ENCODE results near the gene CFDP1. TPM values are rescaled to one million over a fixed set of nuclear protein-coding genes. Genes with fewer than 3 reads are reported as not detected.
A peak's percentile ranks its signal among the peaks of the same experiment; 100 is the strongest.

CFDP1 gene
- total and polyA plus RNA-seq, 2 of the 13 experiments (the other 11 are each of a cell fraction or from before 2014, with no cell fraction given), result 78.6 to 153 TPM

DNA sequence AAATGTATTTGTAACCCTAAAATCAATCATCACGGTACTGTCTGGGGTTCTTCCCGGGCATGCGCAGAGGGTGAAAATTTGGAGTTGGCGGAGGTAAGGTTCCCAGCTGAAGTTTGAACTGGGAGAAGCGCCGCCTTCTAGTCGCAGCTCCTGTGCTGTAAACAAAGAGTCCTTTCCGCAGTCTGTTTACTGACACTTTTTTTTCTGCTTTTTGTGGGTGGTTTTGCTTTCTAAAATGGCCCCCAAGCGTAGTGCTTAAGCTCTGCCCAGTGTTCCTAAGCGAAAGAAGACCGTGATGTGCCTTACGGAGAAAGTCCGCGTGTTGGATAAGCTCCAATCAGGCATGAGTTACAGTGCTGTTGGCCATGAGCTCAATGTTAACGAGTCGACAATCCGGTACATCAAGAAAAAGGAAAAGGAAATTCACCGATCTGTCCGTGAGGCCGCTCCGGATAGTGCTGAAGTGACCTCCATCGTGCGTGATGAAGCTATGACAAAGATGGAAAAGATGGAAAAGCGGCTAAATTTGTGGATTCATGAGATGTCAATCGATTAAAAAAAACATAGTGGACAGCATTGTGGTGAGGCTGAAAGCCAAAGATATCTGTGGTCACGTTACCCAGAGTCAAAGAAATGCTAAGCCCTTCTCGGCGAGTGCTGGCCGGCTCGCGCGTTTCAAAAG is 570 bp upstream of the CFDP1 start (continued):
- TF ChIP-seq, protein P1, sequence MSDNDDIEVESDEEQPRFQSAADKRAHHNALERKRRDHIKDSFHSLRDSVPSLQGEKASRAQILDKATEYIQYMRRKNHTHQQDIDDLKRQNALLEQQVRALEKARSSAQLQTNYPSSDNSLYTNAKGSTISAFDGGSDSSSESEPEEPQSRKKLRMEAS (IDR thresholded peaks at IDR 0.05), result peak; percentile 94
- TF ChIP-seq WIZ (CRISPR knock-in tag; IDR thresholded peaks at IDR 0.05) (no peak), ZNF3 (CRISPR knock-in tag; IDR thresholded peaks at IDR 0.05) (no peak), ZBTB38 (CRISPR knock-in tag; IDR thresholded peaks at IDR 0.05) (peak; percentile 12; the same call in 1 of the 2 replicates), ZNF234 (CRISPR knock-in tag; conservative IDR thresholded peaks at IDR 0.05) (no peak), HNRNPK (IDR thresholded peaks at IDR 0.05; ENCODE audit: low read depth, low read length, poor library complexity, severe bottlenecking) (no peak), ISL2 (CRISPR knock-in tag; IDR thresholded peaks at IDR 0.05) (peak; percentile 61), MTA3 (CRISPR knock-in tag; IDR thresholded peaks at IDR 0.05) (no peak), FOXP1 (IDR thresholded peaks at IDR 0.05) (0 out of 2 replicates have a peak, but pooled peaks have one; percentile 32), FOXP1 (CRISPR knock-in tag; IDR thresholded peaks at IDR 0.05) (peak; percentile 58; the same call in 1 of the 2 replicates), CREM (IDR thresholded peaks at IDR 0.05) (peak; percentile 67), CREM (CRISPR knock-in tag; IDR thresholded peaks at IDR 0.05) (no peak), PITX1 (CRISPR knock-in tag; IDR thresholded peaks at IDR 0.05) (peak; percentile 15; the same call in 1 of the 2 replicates), BRCA1 (CRISPR knock-in tag; IDR thresholded peaks at IDR 0.05) (no peak; the same call in 1 of the 2 replicates), ZSCAN12 (CRISPR knock-in tag; IDR thresholded peaks at IDR 0.05) (0 out of 2 replicates have a peak, but pooled peaks have one; percentile 49), GZF1 (CRISPR knock-in tag; IDR thresholded peaks at IDR 0.05) (0 out of 2 replicates have a peak, but pooled peaks have one; percentile 52), ZZZ3 (CRISPR knock-in tag; IDR thresholded peaks at IDR 0.05; ENCODE audit: borderline replicate concordance) (peak; percentile 86; the same call in 1 of the 2 replicates), EP300 (IDR thresholded peaks at IDR 0.05; ENCODE audit: low read depth in 2 of 2, low read length in 2 of 2) (no peak), EP300 (CRISPR knock-in tag; IDR thresholded peaks at IDR 0.05; ENCODE audit: borderline replicate concordance) (no peak), ZNF264 (CRISPR knock-in tag; IDR thresholded peaks at IDR 0.05) (peak; percentile 72), YEATS2 (CRISPR knock-in tag; IDR thresholded peaks at IDR 0.05; ENCODE audit: borderline replicate concordance) (peak; percentile 46; the same call in 1 of the 2 replicates), MAFG (CRISPR knock-in tag; IDR thresholded peaks at IDR 0.05) (no peak)
- TF ChIP-seq, protein P2, sequence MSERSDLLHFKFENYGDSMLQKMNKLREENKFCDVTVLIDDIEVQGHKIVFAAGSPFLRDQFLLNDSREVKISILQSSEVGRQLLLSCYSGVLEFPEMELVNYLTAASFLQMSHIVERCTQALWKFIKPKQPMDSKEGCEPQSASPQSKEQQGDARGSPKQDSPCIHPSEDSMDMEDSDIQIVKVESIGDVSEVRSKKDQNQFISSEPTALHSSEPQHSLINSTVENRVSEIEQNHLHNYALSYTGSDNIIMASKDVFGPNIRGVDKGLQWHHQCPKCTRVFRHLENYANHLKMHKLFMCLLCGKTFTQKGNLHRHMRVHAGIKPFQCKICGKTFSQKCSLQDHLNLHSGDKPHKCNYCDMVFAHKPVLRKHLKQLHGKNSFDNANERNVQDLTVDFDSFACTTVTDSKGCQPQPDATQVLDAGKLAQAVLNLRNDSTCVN (CRISPR knock-in tag; IDR thresholded peaks at IDR 0.05; ENCODE audit: borderline replicate concordance), result peak; percentile 43; the same call in 1 of the 2 replicates
- TF ChIP-seq, protein P3, sequence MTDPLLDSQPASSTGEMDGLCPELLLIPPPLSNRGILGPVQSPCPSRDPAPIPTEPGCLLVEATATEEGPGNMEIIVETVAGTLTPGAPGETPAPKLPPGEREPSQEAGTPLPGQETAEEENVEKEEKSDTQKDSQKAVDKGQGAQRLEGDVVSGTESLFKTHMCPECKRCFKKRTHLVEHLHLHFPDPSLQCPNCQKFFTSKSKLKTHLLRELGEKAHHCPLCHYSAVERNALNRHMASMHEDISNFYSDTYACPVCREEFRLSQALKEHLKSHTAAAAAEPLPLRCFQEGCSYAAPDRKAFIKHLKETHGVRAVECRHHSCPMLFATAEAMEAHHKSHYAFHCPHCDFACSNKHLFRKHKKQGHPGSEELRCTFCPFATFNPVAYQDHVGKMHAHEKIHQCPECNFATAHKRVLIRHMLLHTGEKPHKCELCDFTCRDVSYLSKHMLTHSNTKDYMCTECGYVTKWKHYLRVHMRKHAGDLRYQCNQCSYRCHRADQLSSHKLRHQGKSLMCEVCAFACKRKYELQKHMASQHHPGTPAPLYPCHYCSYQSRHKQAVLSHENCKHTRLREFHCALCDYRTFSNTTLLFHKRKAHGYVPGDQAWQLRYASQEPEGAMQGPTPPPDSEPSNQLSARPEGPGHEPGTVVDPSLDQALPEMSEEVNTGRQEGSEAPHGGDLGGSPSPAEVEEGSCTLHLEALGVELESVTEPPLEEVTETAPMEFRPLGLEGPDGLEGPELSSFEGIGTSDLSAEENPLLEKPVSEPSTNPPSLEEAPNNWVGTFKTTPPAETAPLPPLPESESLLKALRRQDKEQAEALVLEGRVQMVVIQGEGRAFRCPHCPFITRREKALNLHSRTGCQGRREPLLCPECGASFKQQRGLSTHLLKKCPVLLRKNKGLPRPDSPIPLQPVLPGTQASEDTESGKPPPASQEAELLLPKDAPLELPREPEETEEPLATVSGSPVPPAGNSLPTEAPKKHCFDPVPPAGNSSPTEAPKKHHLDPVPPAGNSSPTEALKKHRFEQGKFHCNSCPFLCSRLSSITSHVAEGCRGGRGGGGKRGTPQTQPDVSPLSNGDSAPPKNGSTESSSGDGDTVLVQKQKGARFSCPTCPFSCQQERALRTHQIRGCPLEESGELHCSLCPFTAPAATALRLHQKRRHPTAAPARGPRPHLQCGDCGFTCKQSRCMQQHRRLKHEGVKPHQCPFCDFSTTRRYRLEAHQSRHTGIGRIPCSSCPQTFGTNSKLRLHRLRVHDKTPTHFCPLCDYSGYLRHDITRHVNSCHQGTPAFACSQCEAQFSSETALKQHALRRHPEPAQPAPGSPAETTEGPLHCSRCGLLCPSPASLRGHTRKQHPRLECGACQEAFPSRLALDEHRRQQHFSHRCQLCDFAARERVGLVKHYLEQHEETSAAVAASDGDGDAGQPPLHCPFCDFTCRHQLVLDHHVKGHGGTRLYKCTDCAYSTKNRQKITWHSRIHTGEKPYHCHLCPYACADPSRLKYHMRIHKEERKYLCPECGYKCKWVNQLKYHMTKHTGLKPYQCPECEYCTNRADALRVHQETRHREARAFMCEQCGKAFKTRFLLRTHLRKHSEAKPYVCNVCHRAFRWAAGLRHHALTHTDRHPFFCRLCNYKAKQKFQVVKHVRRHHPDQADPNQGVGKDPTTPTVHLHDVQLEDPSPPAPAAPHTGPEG (CRISPR knock-in tag; IDR thresholded peaks at IDR 0.05), result no peak
- TF ChIP-seq, protein P4, sequence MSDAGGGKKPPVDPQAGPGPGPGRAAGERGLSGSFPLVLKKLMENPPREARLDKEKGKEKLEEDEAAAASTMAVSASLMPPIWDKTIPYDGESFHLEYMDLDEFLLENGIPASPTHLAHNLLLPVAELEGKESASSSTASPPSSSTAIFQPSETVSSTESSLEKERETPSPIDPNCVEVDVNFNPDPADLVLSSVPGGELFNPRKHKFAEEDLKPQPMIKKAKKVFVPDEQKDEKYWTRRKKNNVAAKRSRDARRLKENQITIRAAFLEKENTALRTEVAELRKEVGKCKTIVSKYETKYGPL (CRISPR knock-in tag; IDR thresholded peaks at IDR 0.05), result peak; percentile 57; the same call in 1 of the 2 replicates

All from HepG2 (cell line).